Stimulated activated CD8-positive, alpha-beta memory T cell treated with anti-CD3 and anti-CD28 coated beads, Interleukin-15, amount 100 ng/mL, for 4 hours (primary cell): Measurements from ENCODE around the gene GPC6.

ENCODE experiments used
- DNase-seq, 2 donors: peaks; one replicate each; pipeline ENCODE4 v3.0.0-alpha.2; 2020; ENCODE audit warnings: low read depth in 2 of 2

GPC6 gene

DNA sequence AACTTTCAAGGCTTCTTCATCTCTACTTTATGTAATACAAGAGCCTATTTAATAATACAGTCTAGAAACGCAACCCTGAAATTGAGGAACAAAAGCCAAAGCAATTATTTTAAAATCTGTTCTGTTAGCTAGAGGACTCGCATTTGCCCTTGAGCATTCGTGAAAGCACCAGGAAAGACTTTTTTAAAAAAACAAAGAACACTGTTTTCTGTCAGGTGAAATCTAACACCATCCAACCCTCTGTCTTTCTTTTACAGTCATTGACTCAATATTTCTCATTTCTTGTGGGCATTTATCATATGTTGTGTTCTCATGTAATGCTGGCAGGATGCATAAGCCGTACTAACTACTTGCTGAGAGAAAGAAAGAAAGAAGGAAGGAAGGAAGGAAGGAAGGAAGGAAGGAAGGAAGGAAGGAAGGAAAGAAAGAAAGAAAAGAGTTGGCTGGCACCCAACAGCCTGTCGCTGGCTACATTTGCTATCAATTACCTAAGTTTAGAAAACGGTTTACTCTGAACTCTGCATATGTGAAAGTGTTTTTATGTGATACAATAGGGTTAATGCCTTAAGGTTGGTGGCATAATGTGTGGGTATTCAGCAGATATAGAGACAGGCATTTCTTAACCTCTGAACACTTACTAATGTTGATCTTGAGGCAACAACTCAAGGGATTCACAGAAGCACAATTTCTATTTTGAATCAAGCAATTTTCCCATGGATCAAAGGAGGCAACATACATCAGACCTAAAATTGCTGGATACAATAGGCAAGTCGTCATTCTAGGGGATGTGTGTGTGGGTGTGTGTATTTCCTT lies 807.4 kb downstream of the GPC6 start:
- DNase-seq, result no peak

DNA sequence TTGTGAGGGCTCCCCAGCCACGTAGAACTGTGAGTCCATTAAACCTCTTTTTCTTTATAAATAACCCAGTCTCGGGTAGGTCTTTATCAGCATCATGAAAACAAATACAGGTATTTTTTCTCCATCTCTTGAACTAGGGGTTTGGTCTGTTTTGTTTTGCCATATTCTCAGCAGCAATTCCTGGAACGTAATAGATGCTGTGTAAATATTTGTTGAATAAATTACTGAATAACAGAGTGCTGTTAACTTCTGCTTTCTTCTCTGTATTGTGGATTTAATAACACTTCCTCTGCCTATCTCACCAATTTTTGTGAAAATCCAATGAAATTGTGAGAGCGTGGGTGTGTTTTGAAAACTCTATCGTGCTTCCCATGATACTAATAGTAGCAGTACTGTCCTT lies 823.4 kb downstream of the GPC6 start:
- DNase-seq, result no peak

DNA sequence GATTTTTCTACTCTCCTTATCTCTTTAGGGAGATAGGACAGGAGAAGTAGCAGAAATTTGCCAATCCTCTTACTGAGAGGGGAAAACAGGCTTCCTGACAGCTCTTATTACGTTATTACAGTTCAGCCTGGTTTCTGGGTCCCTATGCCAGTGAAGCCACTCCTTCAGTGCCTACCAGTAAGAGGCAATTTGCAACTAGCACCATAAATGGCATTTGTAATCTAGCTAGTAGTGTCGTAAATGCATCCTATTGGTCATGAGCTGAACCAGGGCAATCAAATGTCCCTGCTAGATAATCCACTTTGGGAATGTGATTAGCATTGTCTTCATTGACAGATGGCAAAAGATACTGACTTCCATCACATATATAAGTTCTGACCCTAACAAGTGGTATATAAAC lies 824.1 kb downstream of the GPC6 start:
- DNase-seq, result no peak

DNA sequence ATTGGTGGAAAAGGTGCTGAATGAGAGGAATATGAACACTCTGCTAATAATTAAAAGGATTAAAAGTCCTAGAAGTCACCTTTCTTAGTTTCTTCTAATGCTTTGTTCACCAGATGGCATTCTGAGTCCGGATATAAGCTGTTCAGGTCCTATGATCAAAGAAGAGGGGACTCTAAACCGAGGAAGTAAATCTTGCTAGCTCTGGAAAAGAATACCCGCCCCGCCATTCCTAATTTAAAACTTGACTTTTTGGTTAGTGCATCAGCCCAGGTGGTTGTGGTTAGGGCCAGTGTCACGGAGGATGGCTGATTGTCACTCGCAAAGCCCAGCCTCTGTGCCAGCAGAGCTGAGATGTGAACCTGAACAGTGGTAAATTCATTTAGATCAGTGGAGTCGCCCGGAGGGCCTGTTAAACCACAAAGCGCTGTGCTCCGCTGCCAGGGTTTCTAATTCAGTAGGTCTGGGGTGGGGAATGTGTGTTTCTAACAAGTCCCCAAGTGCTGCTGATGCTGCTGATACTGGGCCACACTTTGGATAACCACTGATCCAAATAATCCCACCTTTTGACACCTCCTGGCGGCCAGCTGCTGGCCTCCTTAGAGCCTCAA lies 827.5 kb downstream of the GPC6 start:
- DNase-seq, result no peak

DNA sequence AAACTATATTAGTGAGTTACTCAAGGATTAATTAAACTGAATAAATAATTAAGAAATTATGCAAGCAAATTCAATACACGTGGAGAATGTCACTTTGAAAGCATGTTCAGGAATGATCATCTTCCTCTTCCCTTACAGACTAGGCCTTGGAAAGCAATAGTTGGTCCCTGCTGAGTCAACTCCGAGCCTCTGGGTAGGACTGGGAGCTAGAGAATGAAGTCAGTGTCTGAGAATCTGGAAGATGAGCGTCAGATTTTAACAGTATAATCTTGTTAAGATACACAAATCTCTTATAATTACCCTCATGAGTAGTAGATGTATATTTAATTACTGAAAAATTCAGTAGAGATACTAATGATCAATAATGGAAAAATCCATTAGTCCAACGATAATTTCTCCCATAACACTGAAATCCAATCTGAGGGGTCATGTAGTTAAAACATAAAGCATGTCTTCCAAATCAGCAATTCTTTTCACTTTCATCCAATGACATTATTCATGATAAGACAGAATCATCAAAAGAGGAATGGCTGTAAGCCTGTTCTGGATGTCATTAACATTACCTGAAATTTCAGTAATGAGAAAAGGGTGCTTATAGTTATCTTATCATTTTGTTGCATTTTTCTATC lies 829.9 kb downstream of the GPC6 start:
- no peak for DNase-seq

DNA sequence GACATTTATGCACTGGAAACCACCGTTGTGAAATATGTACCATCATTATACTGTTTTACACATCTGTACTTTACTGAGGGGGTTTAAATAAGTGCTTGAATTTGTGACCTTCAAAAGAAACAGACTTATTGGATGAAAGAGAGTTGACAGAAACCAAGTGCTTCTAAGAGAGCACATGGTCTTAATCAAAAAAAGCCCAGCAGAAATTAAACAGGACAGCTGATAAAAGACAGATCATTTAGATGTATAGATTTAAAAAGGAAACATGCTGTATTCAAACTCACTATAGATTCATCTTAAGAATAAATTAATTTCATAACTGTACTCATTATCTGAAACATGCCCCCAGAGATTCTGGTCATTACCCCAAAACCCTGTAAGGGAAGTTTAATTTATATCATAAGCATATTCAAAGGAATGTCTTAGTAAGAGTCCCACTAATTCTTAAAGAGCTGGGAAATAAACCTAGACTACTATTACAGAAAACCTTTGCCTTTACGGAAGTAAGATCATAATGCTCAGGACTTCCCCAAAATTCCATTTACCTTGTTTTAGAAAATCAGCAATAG lies 831.1 kb downstream of the GPC6 start:
- no peak for DNase-seq

DNA sequence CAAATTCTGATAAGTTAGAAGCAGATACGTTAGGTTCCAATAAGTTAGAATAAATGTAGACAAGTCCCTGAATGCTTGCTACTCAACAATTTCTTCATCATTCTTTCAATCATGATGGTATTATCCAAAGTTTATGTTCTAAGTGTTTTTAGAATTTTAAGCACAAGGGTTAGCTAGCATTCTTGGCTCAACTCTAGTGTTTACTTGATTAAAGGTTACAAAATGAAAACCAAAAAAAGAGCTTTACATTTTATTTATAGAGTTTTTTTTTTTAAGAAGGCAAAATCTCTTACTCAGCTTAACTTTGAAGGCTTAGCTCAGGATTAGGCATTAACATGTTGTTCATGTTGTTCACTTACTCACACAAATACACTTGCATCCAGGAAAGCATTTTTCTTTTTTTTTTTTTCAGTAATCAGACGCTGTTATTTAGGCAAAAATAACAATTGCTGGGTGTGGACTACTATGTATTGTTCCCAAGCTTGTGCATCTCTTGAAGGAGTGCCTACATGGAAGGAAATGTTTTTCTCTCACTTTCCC lies 832.3 kb downstream of the GPC6 start:
- no peak for DNase-seq

DNA sequence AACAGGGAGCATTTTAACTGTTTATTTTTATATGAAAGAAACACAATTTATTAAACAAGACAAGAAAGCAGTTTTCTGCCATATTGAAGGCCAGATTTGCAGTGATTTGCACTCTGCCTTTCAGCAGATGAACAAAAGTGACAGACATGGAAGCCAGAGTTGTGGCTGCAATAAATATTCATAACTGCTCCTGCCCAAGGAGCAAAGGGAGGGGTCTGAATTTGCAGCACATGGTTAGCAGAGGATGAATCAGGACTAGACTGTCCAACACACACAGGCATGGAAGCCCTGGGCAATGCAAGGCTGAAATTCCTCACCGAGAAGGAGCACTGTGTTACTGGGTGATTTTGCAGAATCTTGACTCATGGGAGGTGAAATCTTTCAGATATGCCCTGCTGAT lies 834.7 kb downstream of the GPC6 start:
- DNase-seq, result no peak

DNA sequence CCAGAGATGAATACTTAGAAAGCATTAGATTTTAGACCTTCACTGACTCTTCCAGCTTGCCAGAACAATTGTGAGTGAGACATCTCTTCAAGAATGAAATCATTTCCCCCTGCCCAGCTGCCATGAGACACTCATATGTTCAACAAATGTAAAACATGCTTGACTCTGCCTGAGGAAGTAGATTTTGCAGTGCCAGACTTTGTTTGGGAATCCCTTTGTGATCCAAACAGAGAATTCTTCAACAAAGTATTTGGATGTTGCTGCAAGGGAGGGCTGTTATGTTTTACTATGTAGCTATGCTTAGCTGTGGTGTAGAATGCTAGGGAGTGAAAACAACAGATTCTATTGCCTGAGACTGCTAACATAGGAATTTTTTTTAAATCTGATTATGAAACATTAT lies 836.5 kb downstream of the GPC6 start:
- DNase-seq, result no peak

DNA sequence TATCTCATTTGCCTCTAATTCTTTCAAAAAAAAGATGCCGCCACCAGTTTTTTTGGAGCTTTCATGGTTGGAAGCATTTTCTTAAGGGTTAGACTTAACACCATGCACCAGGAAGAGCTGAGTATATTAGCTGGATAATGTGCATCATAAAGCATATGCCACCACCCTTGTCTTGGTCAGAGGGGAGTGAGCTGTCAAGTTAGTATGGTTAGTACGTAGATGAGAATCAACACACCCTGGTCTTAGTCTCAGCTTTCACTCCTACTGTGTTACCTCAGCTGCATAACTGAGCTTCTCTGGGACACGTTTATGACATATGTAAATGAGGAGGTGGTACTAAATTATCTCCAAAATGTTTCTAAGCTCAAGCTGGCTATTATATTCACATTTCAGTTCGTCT lies 837.2 kb downstream of the GPC6 start:
- DNase-seq, result no peak

DNA sequence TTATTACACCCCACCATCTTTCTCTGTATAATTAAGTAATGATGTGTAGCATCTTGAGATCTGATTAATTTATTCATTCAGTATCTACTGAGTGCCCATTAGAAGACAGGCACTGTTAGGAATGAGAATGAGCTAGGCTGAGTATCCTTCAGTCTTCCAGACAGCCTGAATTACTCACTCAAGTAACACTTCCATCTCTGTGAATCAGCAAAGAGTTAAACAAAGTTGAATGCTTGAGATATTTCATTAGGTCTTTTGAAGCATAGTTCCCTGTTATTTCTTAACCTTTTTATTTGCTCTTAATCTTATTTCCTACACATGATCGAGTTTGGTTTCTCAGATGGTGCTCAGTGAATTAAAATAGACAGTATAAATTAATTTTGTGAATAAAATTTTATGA lies 839.1 kb downstream of the GPC6 start:
- DNase-seq, result no peak

DNA sequence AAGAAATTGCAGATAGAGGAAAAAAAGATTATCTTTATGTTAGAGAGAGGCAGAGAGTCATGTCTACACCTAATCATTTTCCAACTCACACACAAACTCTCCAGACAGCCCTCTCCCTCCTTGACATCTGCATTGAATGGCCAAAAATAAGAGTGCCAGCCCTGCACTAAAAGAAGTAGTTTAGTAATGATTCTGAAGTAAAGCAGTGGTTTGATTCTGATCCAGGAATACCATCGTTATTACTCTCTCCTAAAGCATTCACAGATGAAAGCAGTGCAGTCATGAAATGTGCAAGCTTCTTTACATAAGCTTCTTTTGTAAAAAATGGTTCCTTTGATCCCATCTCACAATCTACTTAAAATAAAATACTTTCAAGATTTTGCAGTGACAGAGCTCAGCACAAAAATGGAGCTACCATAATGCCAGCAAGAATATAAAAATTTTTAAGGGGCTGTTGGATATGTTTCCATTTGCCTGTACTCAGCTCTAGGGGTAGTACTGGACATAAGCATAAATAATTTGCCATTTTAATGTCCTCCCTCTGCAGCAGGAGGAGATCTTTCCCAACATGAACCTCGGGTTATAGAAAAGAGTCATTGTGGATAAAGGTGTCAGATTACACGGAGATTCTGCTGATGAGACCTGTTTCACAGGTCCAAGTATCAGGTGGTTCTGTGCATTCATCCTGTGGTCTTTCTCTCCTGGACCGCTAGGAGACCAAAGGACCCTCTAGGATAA lies 846.6 kb downstream of the GPC6 start:
- no peak for DNase-seq

DNA sequence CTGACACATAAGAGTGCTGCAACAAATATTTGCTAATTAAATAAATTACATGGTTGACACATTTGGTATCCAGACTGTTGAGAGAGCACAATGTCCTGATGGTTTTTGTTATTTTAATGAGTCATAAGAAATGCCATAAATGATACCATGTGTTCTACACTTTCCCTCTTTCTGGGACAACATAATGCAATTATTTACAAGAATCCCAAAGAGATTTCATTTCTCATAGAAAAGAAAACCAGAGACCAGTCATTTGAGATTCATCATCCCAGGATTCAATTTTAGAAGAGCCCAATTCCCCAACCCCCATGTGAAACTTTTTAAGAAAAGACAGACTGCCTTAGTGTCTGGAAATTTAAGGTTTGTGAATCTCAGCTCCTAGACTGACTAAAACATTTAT lies 853.3 kb downstream of the GPC6 start:
- DNase-seq, result no peak

DNA sequence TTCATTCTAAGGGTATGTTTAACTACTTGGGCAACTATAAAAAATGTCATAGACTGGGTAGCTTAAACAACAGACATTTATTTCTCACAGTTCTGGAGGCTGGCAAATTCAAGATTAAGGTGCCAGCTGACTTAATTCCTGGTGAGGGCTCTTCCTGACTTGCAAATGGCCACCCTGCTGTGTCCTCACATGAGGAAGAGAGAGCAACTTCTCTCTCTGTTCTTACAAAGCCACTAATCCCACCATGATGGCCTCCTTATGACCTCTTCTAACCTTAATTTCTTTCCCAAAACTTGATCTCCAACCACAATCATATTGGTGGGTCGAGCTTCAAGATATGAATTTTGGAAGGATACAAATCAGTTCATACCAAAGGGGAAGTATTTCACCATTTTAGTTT lies 853.9 kb downstream of the GPC6 start:
- DNase-seq, result no peak

DNA sequence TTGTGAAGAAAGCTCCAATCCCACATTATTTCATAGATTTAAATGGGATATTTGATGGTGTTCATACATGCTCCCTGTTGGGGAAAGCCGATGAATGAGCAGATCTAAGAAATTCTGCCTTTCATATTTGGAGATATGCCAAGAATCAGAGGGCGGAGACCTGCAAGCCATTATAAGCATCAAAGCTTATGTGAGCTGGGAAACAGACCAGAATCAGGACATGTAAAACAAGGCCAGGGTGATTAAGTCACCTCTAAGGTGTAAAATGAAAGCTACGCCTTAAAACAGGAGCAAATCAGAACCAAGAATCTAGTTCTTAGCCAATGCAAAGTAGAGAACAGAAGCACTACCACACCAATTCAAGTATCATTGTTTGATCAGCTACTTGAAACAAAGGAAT lies 860.5 kb downstream of the GPC6 start:
- DNase-seq, result no peak

DNA sequence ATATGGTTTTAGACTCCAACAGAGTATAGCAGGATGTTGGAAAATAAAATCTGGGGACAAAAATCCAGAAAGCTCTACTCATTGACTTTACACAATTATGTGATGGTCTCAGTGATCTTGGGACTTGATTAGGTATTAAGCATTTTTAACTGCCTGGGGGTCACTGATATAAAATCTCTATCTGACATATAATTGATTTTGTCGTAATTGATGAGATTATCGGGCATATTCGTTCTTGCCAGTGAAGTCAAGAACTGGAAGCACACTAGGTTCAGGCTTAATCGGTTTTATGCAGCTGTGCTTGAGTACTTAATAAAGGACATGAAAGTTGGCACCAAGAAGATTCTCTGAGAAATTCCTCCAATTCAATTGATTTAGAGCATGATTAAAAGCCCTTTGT lies 862.1 kb downstream of the GPC6 start:
- no peak for DNase-seq

DNA sequence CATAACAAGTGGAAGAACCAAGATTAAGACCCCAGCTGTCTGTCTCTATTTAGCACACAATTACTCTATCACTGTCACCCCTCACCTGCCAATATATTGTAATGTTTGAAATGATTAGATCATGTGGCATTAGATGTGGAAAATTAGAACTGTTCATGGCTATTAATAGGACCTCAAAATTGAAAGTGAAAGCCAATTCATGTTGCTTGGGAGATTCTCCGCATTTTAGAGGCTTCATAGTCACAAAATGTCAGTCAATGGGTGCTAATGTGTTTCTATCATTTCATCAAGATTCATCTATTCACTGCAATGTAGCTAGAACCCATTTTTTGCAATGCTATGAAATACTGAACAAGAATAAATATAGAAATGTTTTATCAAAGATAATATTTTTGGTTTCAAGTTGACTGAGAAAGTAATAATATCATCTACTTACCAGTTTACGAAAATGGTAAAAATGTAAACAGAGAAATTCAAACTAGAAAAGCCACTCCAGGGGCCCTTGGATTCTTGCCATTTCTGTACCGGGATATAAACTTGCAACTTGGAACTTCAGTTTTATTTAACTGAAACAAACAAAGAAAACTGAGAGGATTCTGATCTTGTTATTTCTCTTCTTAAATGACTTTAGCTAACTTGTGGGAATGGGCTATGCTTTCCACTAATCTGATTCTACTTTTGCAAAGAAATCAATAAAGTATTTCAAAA lies 864.3 kb downstream of the GPC6 start:
- DNase-seq, result no peak

DNA sequence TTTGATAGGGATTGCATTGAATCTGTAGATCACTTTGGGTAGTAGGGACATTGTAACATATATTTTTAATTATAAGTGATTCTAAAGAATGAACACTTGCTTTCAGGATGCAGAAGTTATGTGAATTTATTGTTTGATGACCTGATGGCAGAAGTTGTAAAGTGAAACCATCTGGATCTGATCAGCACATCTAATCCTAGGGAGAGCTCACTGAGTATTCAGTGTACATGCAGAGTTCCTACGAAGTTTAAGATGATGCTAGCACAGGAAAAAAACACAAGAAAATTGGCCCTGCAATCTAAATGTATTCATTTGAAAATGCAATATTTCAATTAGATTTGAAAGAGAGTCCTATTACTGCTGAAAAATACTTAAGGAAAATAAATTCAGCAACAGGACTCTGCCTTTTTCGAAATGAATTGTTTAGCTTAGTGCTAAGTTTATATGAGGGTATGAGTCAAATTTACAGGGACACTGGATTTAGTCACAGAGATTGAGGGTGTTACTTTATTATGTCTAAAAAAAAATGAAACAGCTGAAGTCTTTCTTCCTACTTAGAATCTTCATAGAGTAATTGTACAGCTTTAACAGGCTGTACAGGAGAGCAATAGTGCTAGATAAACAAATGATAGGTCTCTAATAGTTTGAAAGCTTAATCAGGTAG lies 867.2 kb downstream of the GPC6 start:
- DNase-seq, result no peak

DNA sequence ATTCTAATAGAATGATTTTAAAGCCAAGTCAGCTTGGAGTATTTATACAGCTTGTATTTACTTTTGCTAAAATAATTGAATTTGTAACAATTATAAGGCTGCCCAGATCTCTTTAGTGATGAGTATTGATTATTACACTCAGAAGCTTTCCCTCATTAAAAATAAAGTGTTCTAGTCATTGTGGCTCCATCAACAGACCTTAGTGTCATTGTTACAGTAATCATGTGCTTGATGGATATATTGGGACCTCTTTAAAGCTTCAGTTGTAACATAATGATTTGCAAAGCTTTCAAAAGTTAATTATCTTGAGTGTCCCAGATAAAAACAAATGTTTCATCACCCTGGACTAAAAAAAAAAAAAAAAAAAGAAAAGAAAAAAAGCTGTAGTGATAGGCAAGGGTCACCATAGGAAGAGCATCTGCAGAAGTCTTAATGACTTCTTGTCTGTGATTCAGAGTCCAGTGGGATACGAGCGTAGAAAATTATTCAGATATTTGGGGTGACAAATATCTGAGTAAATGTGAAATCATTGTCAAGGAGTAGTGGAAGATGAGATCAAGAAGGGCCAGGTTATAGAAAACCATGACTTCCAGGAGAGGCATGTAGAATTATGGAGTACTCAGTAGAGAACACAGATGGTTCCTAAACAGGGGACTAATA lies 883.2 kb downstream of the GPC6 start:
- no peak for DNase-seq

DNA sequence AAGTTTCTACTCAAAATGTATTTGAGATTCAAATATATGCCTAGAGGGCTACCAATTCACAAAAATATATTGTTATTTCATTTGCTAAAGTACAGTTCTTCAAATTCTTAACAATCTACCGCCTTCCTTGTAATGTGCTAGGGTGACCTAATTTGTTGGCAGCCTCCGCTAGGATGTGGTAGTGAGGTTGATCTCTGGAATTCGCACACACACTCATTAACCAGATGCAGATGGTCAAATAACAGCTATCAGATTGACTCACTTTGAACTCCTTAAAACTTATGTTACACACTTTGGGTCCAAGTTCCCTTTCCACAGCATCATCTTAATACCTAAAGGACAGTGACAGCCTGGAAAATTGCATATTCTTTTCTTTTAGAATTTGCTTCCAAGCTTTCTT lies 885.6 kb downstream of the GPC6 start:
- no peak for DNase-seq
